ENCODE measurements around the gene SPEF1.
A peak's percentile ranks its signal among the peaks of the same experiment; 100 is the strongest.
"Not testable (repeated sequence)": the region's sequence is repeated elsewhere in the genome, so short reads cannot be mapped to it uniquely, and the experiment has no call there.

SPEF1 gene

GRCh38 chr20:3808544-3808943, 27.3 kb upstream of the SPEF1 start:
- no peak for DNase-seq

DNA sequence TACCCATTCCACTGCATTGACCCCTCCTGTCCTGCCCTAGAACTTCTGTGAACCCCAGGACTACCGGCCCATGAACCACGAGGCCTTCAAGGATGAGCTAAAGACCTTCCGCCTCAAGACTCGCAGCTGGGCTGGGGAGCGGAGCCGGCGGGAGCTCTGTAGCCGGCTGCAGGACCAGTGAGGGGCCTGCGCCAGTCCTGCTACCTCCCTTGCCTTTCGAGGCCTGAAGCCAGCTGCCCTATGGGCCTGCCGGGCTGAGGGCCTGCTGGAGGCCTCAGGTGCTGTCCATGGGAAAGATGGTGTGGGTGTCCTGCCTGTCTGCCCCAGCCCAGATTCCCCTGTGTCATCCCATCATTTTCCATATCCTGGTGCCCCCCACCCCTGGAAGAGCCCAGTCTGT, 23.5 kb upstream of the SPEF1 start:
- DNase-seq: no peak

DNA sequence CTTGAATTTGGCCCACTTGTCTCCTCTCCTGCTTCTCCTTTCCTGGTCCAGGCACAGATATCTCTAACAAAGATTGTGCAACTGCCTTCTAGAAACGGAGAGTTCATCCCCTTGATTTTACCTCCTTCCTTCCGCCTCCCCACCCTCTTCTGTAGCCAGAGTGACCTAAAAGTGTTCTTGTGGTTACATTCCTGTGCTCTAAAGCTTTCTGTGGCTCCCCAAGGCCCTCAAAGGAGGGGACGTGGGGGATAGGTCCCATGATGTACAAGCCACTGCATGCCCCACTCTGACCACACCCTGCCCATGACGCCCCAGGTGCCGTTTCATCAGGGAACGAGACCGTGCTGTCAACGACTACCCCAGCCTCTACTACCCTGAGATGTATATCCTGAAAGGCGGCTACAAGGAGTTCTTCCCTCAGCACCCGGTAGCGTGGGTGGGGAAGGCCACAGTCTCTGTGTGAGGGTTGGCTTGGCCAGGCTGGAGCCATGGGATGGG, 23.1 kb upstream of the SPEF1 start:
- DNase-seq: no peak

- DNase-seq: no peak
These were observed 22.6 kb upstream of the SPEF1 start for GRCh38 chr20:3803854-3804253.

DNA sequence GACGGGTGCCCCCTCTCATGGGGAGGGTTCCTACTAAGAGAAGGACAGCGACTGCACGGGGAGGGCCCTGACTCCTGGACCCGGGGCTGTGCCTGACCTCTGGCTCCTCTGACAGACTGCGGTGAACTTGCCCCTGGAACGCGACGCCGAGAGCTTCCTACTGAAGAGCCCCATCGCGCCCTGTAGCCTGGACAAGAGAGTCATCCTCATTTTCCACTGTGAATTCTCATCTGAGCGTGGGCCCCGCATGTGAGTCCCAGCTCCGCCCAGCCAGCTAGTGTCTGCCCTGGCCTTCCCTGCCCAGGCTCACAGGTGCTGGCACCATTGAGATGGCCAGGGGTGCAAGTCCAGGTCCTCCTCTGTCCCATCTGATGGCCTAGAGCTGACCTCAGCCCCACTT, 22.0 kb upstream of the SPEF1 start:
- no peak for DNase-seq

DNA sequence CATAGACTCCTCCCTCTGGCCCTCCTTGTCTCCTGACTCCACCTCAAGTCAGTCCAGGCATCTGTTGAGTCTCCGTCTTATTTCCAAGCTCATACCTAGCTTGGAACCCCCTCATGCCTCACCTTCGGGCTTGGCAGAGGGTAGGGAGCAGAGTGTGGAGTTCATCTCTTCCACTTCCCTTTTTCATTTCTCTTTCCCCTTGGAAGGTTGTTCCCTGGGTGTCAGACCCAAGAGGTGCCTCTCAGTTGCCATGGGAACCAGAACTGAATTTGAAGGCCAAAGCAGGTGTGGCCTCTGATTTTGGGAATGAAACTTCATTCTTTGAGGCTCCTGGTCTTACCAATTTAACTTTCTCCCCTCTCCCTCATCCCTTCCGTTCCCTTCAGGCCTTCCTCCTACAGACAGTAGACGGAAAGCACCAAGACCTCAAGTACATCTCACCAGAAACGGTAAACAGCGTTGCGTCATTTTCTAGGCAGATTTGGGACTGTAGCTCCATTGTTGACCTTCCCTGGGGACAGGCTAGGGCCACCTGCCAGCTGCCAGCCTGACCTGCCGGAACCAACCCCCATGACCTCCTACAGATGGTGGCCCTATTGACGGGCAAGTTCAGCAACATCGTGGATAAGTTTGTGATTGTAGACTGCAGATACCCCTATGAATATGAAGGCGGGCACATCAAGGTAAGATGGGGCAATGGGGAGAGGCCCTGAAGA, 21.4 kb upstream of the SPEF1 start:
- DNase-seq: no peak

- no peak for DNase-seq
These were observed 20.6 kb upstream of the SPEF1 start for GRCh38 chr20:3801846-3802245.

- DNase-seq: no peak
These were observed 20.1 kb upstream of the SPEF1 start for GRCh38 chr20:3801299-3801698.

- no peak for DNase-seq
These were observed 19.6 kb upstream of the SPEF1 start for GRCh38 chr20:3800878-3801260.

- no peak for DNase-seq
These were observed 19.1 kb upstream of the SPEF1 start for GRCh38 chr20:3800256-3800877.

GRCh38 chr20:3798908-3799248, 17.6 kb upstream of the SPEF1 start:
- no peak for DNase-seq

DNA sequence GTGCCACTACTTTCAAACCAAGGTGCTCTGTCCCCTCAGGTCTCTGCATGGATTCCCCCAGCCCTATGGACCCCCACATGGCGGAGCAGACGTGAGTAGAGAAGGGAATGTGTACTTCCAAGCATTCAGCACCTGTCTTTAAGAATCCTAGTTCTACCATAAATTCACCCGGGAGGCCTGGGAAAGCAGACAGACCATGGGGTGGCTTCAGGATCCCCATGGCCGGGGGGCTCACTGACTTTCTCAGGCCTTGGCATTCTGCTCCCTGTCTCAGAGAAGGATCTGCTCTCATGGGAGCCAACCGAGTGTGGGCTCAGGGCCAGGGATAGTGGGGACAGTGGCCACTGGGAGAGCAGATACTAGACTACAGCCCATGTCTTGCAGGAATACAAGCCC, 17.1 kb upstream of the SPEF1 start:
- DNase-seq: no peak

GRCh38 chr20:3797592-3798372, 16.5 kb upstream of the SPEF1 start:
- no peak for DNase-seq

DNA sequence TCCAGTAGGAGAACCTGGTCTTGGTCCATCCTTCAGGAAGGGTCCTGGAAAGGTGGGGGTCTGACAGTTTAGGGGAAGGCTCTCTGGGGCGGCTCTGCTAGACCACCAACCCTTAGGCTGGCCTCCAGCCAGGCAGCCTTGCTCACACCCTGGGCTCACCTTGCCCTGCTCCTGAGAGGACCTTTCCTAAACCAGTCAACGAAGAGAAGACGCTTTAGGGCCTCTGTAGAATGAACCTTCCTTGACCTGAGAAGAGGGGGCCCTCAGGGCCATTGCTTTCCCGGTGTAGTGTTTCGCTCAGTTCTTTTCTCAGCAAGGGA, 15.9 kb upstream of the SPEF1 start:
- no peak for DNase-seq

DNA sequence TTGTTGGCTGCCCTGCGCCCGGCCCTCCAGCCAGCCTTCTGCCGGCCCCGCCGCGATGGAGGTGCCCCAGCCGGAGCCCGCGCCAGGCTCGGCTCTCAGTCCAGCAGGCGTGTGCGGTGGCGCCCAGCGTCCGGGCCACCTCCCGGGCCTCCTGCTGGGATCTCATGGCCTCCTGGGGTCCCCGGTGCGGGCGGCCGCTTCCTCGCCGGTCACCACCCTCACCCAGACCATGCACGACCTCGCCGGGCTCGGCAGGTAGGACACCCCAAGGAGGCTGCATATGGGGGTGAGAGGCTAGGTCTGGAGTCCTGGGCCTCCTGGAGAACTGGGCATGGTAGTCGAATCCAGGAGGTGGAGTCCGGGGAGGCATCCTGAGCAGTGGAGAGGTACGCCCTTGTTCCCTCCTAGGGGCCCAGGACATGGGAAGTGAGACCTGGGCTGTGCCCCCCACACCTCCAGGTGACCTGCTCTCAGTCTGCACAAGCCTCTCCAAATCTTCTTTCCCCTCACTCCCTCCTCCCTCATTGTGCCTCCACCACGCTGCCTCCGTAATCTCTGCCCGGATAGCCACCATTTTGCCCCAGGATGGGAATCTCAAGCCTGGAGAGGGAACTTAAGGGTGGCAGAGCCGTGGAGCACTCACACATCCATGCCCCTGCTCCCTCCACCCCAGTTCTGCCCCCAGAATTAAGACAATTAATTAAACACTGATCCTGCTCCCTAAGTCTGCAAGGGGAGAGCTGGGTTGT, 15.4 kb upstream of the SPEF1 start:
- DNase-seq: no peak

- peak; percentile 80 for DNase-seq
These were observed 14.5 kb upstream of the SPEF1 start, which contains the start of gene CDC25B for GRCh38 chr20:3795511-3796468. Gene CDC25B (plus strand): TSS chr20:3796310. CDS start chr20:3796532, 222 bp downstream.

GRCh38 chr20:3794701-3795420, 13.6 kb upstream of the SPEF1 start:
- DNase-seq: no peak

GRCh38 chr20:3794168-3794567, 12.9 kb upstream of the SPEF1 start:
- not testable (repeated sequence) for DNase-seq

DNA sequence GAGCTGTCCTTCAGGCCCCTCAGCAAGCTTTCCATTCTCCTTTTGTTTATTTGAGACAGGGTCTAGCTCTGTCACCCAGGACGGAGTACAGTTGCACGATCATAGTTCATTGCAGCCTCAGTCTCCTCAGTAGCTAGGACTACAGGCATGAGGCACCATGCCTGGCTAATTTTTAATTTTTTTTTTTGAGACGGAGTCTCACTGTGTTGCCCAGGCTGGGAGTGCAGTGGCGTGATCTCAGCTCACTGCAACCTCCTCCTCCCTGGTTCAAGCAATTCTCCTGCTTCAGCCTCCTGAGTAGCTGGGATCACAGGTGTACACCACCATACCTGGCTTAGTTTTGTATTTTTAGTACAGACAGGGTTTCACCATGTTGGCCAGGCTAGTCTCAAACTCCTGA, 8.0 kb upstream of the SPEF1 start:
- DNase-seq: not testable (repeated sequence)

- DNase-seq: no peak
These were observed 7.5 kb upstream of the SPEF1 start for GRCh38 chr20:3788685-3789155.

DNA sequence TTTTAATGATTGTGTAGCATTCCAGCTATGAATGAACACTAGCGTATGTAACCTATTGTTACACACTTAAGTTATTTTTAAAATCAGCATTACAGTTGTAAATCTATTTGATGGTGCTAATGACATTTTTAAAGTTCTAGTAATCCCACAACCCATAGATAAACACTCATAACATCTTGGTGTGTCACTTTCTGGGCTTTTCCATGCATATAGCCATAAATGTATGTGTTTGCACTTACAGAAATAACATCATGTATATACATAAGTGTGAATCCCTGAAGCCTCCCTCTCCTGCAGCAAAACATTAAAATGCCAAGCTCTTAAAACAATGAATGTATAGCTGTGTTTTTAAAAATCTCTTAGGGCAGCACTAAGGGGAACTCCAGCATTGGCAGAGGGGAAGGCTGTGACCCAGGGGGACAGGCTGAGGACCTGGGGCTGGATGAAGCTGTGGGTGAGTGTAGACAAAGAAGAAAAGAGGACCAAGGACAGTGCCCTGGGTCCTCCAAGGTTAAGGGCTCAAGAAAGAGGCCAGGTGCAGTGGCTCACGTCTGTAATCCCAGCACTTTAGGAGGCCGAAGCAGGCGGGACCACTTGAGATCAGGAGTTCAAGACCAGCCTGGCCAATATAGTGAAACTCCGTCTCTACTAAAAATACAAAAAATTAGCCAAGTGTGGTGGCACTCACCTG, 6.2 kb upstream of the SPEF1 start:
- no peak for DNase-seq
